ENCODE measurements around the gene COQ3.
A peak's percentile ranks its signal among the peaks of the same experiment; 100 is the strongest.

Gene COQ3

DNA sequence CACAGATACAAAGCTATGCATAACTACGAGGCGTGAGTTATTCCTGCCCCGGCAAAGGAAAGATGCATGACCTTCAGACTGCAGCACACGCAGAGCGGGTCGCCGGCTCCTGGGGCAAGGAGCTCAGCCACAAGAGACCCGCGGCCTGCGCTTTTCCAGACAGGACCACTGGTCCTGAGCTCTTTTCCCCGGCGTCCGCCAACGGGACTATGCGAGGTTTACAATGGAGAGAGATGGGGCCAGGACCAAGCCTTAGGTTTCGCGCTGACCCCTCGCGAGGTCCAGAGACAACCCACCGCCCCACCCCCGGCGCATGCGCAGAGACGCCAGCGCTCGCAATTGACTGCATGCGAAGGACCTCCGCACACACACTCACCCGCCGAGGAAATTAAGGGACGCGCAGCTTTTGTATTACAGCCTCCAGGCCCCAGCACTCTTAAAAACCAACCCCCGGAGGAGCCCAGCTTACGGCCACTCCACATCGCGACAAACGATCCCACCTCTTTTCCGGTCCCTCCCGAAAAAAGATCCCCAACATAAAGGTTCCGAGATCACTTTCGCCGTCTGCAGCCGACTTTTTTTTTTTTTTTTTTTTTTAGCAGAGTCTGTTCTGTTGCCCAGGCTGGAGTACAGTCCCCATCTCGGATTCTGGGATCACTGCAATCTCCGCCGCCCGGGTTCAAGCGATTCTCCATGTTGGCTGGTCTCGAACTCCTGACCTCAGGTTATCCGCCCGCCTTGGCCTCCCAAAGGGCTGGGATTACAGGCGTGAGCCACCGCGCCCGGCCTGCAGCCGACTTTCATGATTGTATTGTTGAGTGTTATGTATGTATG is at the start of gene COQ3:
Gene COQ3, minus strand, starts transcription at position 498 of the 834 bp plus-strand sequence. Its CDS starts 16 bp downstream, at position 482.
- Histone ChIP-seq H3K9ac (ENCODE audit: low read depth in 1 of 2, low read length in 2 of 2) (peak within 1 kb of the TSS; percentile 75 to 85), H3K4me1 (ENCODE audit: control insufficient read depth in 1 of 2, insufficient read depth in 2 of 2, low read length in 2 of 2) (no peaks in the 10 kb centered on the region), H3K27ac (ENCODE audit: low read depth, low read length) (no peak within 1 kb of the TSS), H3K9me3 (ENCODE audit: control insufficient read depth in 1 of 2, low read length in 2 of 2) (no peaks in the 10 kb centered on the region), H3K4me3 (ENCODE audit: low read depth in 1 of 2, low read length in 2 of 2) (peak within 1 kb of the TSS; percentile 86 to 96), H3K36me3 (ENCODE audit: control insufficient read depth in 1 of 2, insufficient read depth in 2 of 2, low read length in 2 of 2) (peaks cover 0 to 5% of the 10 kb centered on the region in 2 donors), H3K27me3 (ENCODE audit: control insufficient read depth in 1 of 2, insufficient read depth in 2 of 2, low read length in 2 of 2) (no peaks in the 10 kb centered on the region)

DNA sequence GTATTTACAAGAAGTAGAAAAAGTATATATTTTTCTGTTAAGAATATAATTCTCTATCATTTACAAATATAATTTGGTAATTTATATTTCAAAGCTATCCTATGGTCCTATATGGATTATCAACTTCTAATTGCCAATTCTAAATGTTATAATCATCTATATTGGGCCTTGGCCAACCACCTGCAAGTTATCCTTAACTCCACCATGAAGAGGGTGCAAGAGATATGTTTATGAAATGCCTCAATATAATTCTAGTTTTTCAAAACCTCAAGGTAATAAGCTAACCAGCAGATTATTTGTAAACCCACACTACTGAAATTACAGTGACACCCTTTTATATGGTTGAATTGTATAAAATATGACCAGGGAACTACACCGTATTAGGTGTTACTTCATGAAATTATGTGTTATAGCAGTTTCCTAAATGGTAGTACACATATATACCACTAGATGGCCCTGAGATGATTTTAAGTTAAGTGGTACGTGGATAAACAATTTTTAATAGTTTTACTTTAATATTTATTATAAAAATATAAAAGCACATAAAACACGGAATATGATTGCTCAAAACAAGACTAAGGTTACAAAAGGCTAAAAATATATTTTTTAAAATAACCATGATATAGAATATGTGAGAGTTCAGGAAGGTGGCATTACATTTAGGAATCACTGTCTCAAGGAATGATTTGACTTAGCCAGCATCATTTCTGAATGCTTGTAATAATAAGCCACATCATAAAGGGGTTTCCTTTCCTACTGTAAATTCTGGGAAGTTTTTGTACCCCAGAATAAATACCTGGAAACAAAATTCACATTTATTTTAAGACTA is 40.9 kb upstream of the COQ3 start:
- Histone ChIP-seq H3K36me3 (ENCODE audit: control insufficient read depth in 1 of 2, insufficient read depth in 2 of 2, low read length in 2 of 2) (peaks cover 0 to 11% of the 10 kb centered on the region in 2 donors), H3K9me3 (ENCODE audit: control insufficient read depth in 1 of 2, low read length in 2 of 2) (no peaks in the 10 kb centered on the region), H3K9ac (ENCODE audit: low read depth in 1 of 2, low read length in 2 of 2) (no peak overlapping the region), H3K27ac (ENCODE audit: low read depth, low read length) (no peak overlapping the region), H3K4me3 (ENCODE audit: low read depth in 1 of 2, low read length in 2 of 2) (no peak overlapping the region), H3K4me1 (ENCODE audit: control insufficient read depth in 1 of 2, insufficient read depth in 2 of 2, low read length in 2 of 2) (no peaks in the 10 kb centered on the region), H3K27me3 (ENCODE audit: control insufficient read depth in 1 of 2, insufficient read depth in 2 of 2, low read length in 2 of 2) (no peaks in the 10 kb centered on the region)

GRCh38 chr6:99432877-99433276 is 38.9 kb upstream of the COQ3 start:
- Histone ChIP-seq H3K9me3 (ENCODE audit: control insufficient read depth in 1 of 2, low read length in 2 of 2) (no peaks in the 10 kb centered on the region), H3K4me1 (ENCODE audit: control insufficient read depth in 1 of 2, insufficient read depth in 2 of 2, low read length in 2 of 2) (no peaks in the 10 kb centered on the region), H3K9ac (ENCODE audit: low read depth in 1 of 2, low read length in 2 of 2) (no peak overlapping the region), H3K36me3 (ENCODE audit: control insufficient read depth in 1 of 2, insufficient read depth in 2 of 2, low read length in 2 of 2) (peaks cover 0 to 4% of the 10 kb centered on the region in 2 donors), H3K4me3 (ENCODE audit: low read depth in 1 of 2, low read length in 2 of 2) (no peak overlapping the region), H3K27me3 (ENCODE audit: control insufficient read depth in 1 of 2, insufficient read depth in 2 of 2, low read length in 2 of 2) (no peaks in the 10 kb centered on the region), H3K27ac (ENCODE audit: low read depth, low read length) (no peak overlapping the region)

DNA sequence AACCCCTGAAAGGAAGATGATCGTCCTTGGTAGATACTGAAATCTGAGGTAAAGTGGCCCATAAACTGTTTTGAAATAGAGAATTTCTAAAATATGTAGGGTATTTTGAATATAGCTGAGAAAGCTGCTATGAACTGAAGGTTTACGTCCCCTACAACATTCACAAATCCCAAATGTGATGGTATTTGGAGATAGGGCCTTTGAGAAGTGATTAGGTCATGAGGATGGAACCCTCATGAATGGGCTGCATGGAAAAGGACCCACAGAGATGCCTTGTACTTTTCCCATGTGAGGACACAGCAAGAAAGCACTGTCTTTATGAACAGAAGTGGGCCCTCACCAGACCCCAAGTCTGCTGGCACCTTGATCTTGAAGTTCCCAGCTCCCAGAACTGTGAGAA is 37.9 kb upstream of the COQ3 start:
- Histone ChIP-seq H3K4me1 (ENCODE audit: control insufficient read depth in 1 of 2, insufficient read depth in 2 of 2, low read length in 2 of 2) (peaks cover 4% of the 10 kb centered on the region in 2 donors), H3K36me3 (ENCODE audit: control insufficient read depth in 1 of 2, insufficient read depth in 2 of 2, low read length in 2 of 2) (peaks cover 0 to 4% of the 10 kb centered on the region in 2 donors), H3K9ac (ENCODE audit: low read depth in 1 of 2, low read length in 2 of 2) (no peak overlapping the region), H3K27me3 (ENCODE audit: control insufficient read depth in 1 of 2, insufficient read depth in 2 of 2, low read length in 2 of 2) (no peaks in the 10 kb centered on the region), H3K4me3 (ENCODE audit: low read depth in 1 of 2, low read length in 2 of 2) (no peak overlapping the region), H3K27ac (ENCODE audit: low read depth, low read length) (no peak overlapping the region), H3K9me3 (ENCODE audit: control insufficient read depth in 1 of 2, low read length in 2 of 2) (no peaks in the 10 kb centered on the region)

DNA sequence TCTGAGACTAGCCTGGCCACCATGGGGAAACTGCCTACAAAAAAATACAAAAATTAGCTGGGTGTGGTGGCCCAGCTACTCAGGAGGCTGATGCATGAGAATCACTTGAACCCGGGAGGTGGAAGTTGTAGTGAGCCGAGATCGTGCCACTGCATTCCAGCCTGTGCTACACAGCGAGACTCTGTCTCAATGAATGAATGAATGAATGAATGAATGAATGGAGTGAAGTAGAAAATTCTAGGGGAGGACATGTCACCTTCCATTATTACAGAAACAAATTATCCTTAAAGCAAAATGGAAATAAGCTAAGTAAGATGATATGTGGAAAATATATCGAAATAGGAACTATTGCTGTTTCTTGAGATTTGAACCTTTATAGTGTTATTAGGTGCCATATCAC is 34.0 kb upstream of the COQ3 start:
- H3K9ac ChIP-seq (ENCODE audit: low read depth in 1 of 2, low read length in 2 of 2): no peak overlapping the region
- H3K36me3 ChIP-seq (ENCODE audit: control insufficient read depth in 1 of 2, insufficient read depth in 2 of 2, low read length in 2 of 2): peaks cover 0 to 4% of the 10 kb centered on the region in 2 donors
- no peak overlapping the region for H3K4me3 ChIP-seq (ENCODE audit: low read depth in 1 of 2, low read length in 2 of 2)
- no peak overlapping the region for H3K27ac ChIP-seq (ENCODE audit: low read depth, low read length)
- peaks cover 19 to 25% of the 10 kb centered on the region in 2 donors for H3K4me1 ChIP-seq (ENCODE audit: control insufficient read depth in 1 of 2, insufficient read depth in 2 of 2, low read length in 2 of 2)
- H3K27me3 ChIP-seq (ENCODE audit: control insufficient read depth in 1 of 2, insufficient read depth in 2 of 2, low read length in 2 of 2): no peaks in the 10 kb centered on the region
- no peaks in the 10 kb centered on the region for H3K9me3 ChIP-seq (ENCODE audit: control insufficient read depth in 1 of 2, low read length in 2 of 2)

DNA sequence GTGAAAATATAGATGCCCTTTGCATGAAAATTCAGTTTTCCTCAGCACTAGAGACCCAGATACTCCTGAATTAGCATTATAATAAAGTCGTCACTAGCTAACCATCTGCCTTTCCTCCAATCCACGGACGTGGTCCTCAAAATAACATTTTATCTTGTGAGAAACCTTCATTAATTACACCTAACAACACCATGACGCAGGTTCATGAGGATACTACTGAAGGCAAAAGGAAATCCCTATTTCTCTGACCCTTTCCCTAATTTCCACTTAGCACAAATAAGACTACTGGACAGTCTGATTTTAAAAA is 32.4 kb upstream of the COQ3 start:
- Histone ChIP-seq H3K9ac (ENCODE audit: low read depth in 1 of 2, low read length in 2 of 2) (peak overlapping the region; percentile 65 to 94), H3K36me3 (ENCODE audit: control insufficient read depth in 1 of 2, insufficient read depth in 2 of 2, low read length in 2 of 2) (peaks cover 0 to 6% of the 10 kb centered on the region in 2 donors), H3K27ac (ENCODE audit: low read depth, low read length) (no peak overlapping the region), H3K4me1 (ENCODE audit: control insufficient read depth in 1 of 2, insufficient read depth in 2 of 2, low read length in 2 of 2) (peaks cover 27 to 38% of the 10 kb centered on the region in 2 donors), H3K27me3 (ENCODE audit: control insufficient read depth in 1 of 2, insufficient read depth in 2 of 2, low read length in 2 of 2) (no peaks in the 10 kb centered on the region), H3K9me3 (ENCODE audit: control insufficient read depth in 1 of 2, low read length in 2 of 2) (no peaks in the 10 kb centered on the region), H3K4me3 (ENCODE audit: low read depth in 1 of 2, low read length in 2 of 2) (peak overlapping the region; percentile 91 to 98)

DNA sequence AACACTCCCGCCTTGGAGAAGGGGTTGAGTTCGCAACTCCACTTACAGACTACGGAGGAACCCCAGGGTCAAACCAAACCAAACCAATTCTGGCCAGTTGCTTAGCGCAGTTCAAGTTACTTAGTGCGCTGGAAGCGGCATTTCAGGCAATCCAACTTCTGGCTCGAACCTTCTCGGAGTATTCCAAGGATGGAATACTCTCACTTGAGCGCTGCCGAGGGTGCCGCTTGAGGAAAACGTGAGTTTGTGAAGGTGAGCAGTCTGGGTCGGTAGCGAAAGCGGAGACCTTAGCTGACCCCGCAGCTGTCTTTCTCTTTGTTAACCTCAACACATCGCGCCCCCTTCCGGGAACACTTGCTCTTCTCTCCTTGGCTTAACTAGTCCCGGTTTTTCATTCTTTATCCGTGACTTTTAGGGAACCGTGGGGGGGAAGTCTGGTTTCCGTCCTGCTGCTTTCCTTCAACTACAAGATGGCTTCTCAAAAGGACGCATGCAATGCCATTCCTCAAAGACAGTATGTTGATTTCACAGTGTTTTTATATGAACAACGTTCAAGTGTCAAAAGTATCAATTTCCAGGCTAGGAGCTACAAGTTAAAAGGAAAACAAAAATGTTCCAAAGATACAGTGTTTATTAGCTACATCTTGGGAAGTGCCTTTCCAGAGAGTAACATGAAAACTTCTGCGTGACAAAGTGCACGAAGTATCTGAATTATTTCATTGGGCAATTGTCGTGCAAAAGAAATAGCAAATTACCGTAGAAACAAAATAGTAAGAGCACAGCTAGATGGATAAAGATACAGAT is 31.9 kb upstream of the COQ3 start:
- Histone ChIP-seq H3K27me3 (ENCODE audit: control insufficient read depth in 1 of 2, insufficient read depth in 2 of 2, low read length in 2 of 2) (no peaks in the 10 kb centered on the region), H3K27ac (ENCODE audit: low read depth, low read length) (peak overlapping the region; percentile 90), H3K4me3 (ENCODE audit: low read depth in 1 of 2, low read length in 2 of 2) (peak overlapping the region; percentile 91 to 98), H3K9me3 (ENCODE audit: control insufficient read depth in 1 of 2, low read length in 2 of 2) (no peaks in the 10 kb centered on the region), H3K4me1 (ENCODE audit: control insufficient read depth in 1 of 2, insufficient read depth in 2 of 2, low read length in 2 of 2) (peaks cover 32 to 39% of the 10 kb centered on the region in 2 donors), H3K9ac (ENCODE audit: low read depth in 1 of 2, low read length in 2 of 2) (peak overlapping the region; percentile 65 to 94), H3K36me3 (ENCODE audit: control insufficient read depth in 1 of 2, insufficient read depth in 2 of 2, low read length in 2 of 2) (peaks cover 0 to 6% of the 10 kb centered on the region in 2 donors)

DNA sequence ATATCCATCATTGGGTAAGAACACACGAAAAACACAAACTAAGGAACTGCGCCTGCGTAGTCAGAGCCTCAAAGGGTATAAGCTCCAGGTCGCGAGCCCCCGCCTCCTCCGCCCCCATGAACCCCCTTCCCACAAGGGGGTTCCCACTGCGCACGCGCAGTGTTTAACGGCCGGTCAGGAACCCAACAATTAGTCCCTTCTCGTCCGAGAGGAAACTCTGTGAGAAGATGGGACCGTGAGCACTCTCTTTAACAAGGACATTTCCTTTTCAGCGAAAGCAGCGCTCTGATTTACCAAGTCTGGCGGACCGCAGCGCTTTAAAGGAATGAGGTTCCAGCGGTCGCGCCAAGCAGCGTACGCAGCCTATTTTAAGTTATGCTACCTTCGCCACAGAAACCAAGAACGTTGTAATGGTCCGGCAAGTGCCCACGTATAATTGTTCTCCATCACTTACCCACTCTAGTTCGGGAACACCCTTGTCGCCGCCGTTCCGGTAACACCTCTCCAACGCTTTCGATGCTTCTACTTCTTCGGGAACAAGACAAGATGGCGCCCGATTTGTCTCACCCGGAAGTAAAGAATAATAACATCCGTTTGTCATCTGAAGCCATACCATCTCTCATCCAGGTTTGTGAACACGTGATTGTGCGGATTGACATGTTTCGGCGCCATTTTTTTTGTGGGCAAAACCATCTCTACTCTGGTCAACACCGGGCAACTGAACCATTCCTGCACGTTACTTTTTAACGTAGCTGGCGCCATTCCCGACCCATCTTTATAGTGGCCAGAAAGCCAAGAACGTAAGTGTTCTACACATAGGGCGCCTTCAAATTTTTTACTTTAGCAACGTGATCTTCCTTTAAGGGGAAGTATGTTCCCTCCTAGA is 31.0 kb upstream of the COQ3 start, which contains the start of gene PNISR:
Gene PNISR, minus strand, starts transcription at position 548 of the 886 bp plus-strand sequence. CDS start 10,649 bp downstream, outside the sequence.
- H3K27ac ChIP-seq (ENCODE audit: low read depth, low read length): peak within 1 kb of the TSS; percentile 95
- H3K4me1 ChIP-seq (ENCODE audit: control insufficient read depth in 1 of 2, insufficient read depth in 2 of 2, low read length in 2 of 2): peaks cover 32 to 39% of the 10 kb centered on the region in 2 donors

DNA sequence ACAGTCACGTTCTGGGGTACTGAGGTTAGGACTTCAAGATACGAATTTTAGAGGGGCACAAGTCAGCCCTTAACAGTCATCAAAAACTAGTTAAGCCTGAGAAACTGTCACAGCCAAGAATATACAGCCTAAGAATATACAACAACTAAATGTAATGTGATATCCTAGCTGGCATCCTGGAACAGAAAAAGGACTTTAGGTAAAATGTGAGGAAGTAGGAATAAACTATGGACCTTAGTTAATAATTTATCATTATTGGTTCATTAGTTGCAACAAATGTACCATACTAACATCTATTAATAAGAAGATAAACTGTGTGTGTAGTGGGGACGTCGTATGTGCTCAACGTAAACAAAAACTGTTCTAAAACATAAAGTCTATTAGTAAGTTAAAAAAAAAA is 30.0 kb upstream of the COQ3 start:
- Histone ChIP-seq H3K9ac (ENCODE audit: low read depth in 1 of 2, low read length in 2 of 2) (peak overlapping the region; percentile 94 to 99), H3K27me3 (ENCODE audit: control insufficient read depth in 1 of 2, insufficient read depth in 2 of 2, low read length in 2 of 2) (no peaks in the 10 kb centered on the region), H3K27ac (ENCODE audit: low read depth, low read length) (no peak overlapping the region), H3K9me3 (ENCODE audit: control insufficient read depth in 1 of 2, low read length in 2 of 2) (no peaks in the 10 kb centered on the region), H3K36me3 (ENCODE audit: control insufficient read depth in 1 of 2, insufficient read depth in 2 of 2, low read length in 2 of 2) (peaks cover 0 to 6% of the 10 kb centered on the region in 2 donors), H3K4me1 (ENCODE audit: control insufficient read depth in 1 of 2, insufficient read depth in 2 of 2, low read length in 2 of 2) (peaks cover 32 to 39% of the 10 kb centered on the region in 2 donors), H3K4me3 (ENCODE audit: low read depth in 1 of 2, low read length in 2 of 2) (peak overlapping the region; percentile 91 to 98)

More for the DNA sequence above, 31.0 kb upstream of the COQ3 start, which contains the start of gene PNISR:
- H3K27me3 ChIP-seq (ENCODE audit: control insufficient read depth in 1 of 2, insufficient read depth in 2 of 2, low read length in 2 of 2): no peaks in the 10 kb centered on the region
- H3K36me3 ChIP-seq (ENCODE audit: control insufficient read depth in 1 of 2, insufficient read depth in 2 of 2, low read length in 2 of 2): peaks cover 0 to 6% of the 10 kb centered on the region in 2 donors
- H3K9ac ChIP-seq (ENCODE audit: low read depth in 1 of 2, low read length in 2 of 2): peak within 1 kb of the TSS; percentile 94 to 99
- no peaks in the 10 kb centered on the region for H3K9me3 ChIP-seq (ENCODE audit: control insufficient read depth in 1 of 2, low read length in 2 of 2)
- peak within 1 kb of the TSS; percentile 91 to 98 for H3K4me3 ChIP-seq (ENCODE audit: low read depth in 1 of 2, low read length in 2 of 2)
